HCT116 (cell line): ENCODE results near the gene EML1. TPM values are rescaled to one million over a fixed set of nuclear protein-coding genes. Genes with fewer than 3 reads are reported as not detected.

Experiments
- ATAC-seq: fragments of 200-7000 bp; cut with Tn5 transposase; 2 replicates; pipeline ENCODE4 v1.9.1; 2020; ENCODE audit warnings: mild to moderate bottlenecking, moderate library complexity
- BruUV-seq: library from RNA; stranded (reverse); fragments of 400-500 nt; replicated peaks from 2 replicates; lab custom pipeline; 2021; lab: Mats Ljungman, UMichigan
- CTCF ChIA-PET: fragments of 300-600 bp; sonication (Branson Sonifier 250); formaldehyde crosslinking; loops from one replicate; lab custom pipeline; 2021; ENCODE audit warnings: antibody characterized with exemption; lab: Charles Lee
- POLR2A ChIA-PET: fragments of 300-600, 350-600 bp; sonication (Branson Sonifier 250); formaldehyde crosslinking; loops from one replicate; lab custom pipeline; 2021; ENCODE audit warnings: antibody characterized with exemption; lab: Charles Lee
- RAD21 ChIA-PET, 2 experiments: fragments of 300-600 bp; sonication (Branson Sonifier 250); formaldehyde crosslinking; loops; one replicate each; lab custom pipeline; 2023; ENCODE audit warnings: low total read pairs in 2 of 2; ENCODE audit not compliant: uncharacterized antibody in 2 of 2, unreplicated experiment in 2 of 2, low non-redundant PET in 1 of 2; lab: Charles Lee
- DNase-seq: peaks from one replicate; pipeline ENCODE4 v3.0.0-alpha.2; 2010; ENCODE audit warnings: low read depth, low spot score
- H2AFZ ChIP-seq: fragments of 200-600 bp; shearing (Covaris generic), sonication (generic); 2 replicates; pipeline ENCODE4 v1.6.1; 2017; ENCODE audit warnings: low read depth, mixed run types, mixed read lengths, antibody characterized with exemption, low read length; ENCODE audit not compliant: poor library complexity, severe bottlenecking
- H3K27ac ChIP-seq: 2 replicates; pipeline ENCODE4 v1.5.1; 2012; ENCODE audit warnings: low read depth, low read length
- H3K27me3 ChIP-seq: fragments of 200-600 bp; sonication (generic); 2 replicates; pipeline ENCODE4 v1.6.1; 2016; ENCODE audit warnings: mixed run types, low read length, mixed read lengths; ENCODE audit not compliant: insufficient read depth
- H3K36me3 ChIP-seq, 2 experiments: fragments of 200-500 bp in 1 of 2; fragments of 200-600 bp in 1 of 2; sonication (Bioruptor generic) in 1 of 2; sonication (generic) in 1 of 2; 2 replicates each; pipeline versions ENCODE4 v1.5.1 to v1.6.1; 2014 to 2016; ENCODE audit warnings: low read length in 2 of 2, inconsistent platforms in 1 of 2, mixed read lengths in 1 of 2, mixed run types in 1 of 2; ENCODE audit not compliant: insufficient read depth in 2 of 2, control insufficient read depth in 1 of 2
- H3K4me1 ChIP-seq, 2 experiments: fragments of 200-600 bp in 1 of 2; sonication (generic) in 1 of 2; 2 replicates each; pipeline versions ENCODE4 v1.5.1 to v1.6.1; 2012 to 2017; ENCODE audit warnings: low read length in 2 of 2, inconsistent platforms in 1 of 2, mild to moderate bottlenecking in 1 of 2, mixed read lengths in 1 of 2, mixed run types in 1 of 2, moderate library complexity in 1 of 2; ENCODE audit not compliant: insufficient read depth in 2 of 2, control insufficient read depth in 1 of 2
- H3K4me2 ChIP-seq: fragments of 200-600 bp; sonication (generic); 2 replicates; pipeline ENCODE4 v1.6.1; 2017; ENCODE audit warnings: mixed run types, low read length, mixed read lengths
- H3K4me3 ChIP-seq, 2 experiments: fragments of 200-600 bp in 1 of 2; sonication (generic) in 1 of 2; replicated peaks in 1 of 2; 2 replicates each; pipeline ENCODE4 v1.5.1; 2011 to 2016; ENCODE audit warnings: low read length in 2 of 2, control low read depth in 1 of 2, low read depth in 1 of 2, mild to moderate bottlenecking in 1 of 2, mixed read lengths in 1 of 2, mixed run types in 1 of 2
- H3K79me2 ChIP-seq: fragments of 200-600 bp; sonication (generic); 2 replicates; pipeline ENCODE4 v1.6.1; 2017; ENCODE audit warnings: mild to moderate bottlenecking, mixed run types, low read length, moderate library complexity, mixed read lengths; ENCODE audit not compliant: insufficient read depth
- H3K9ac ChIP-seq: fragments of 200-600 bp; sonication (generic); 2 replicates; pipeline ENCODE4 v1.6.1; 2016; ENCODE audit warnings: low read length, mixed read lengths
- H3K9me2 ChIP-seq: fragments of 200-600 bp; sonication (generic), shearing (Covaris generic); 2 replicates; pipeline ENCODE4 v1.6.1; 2017; ENCODE audit warnings: mixed run types, mild to moderate bottlenecking, moderate library complexity; ENCODE audit not compliant: insufficient read depth
- H3K9me3 ChIP-seq, 2 experiments: fragments of 200-500 bp in 1 of 2; fragments of 200-600 bp in 1 of 2; sonication (Bioruptor generic) in 1 of 2; sonication (generic) in 1 of 2; 2 replicates each; pipeline ENCODE4 v1.6.1; 2014 to 2017; ENCODE audit warnings: low read length in 2 of 2, mixed read lengths in 2 of 2, inconsistent platforms in 1 of 2, low read depth in 1 of 2, mild to moderate bottlenecking in 1 of 2, mixed run types in 1 of 2, moderate library complexity in 1 of 2; ENCODE audit not compliant: control insufficient read depth in 1 of 2, insufficient read depth in 1 of 2
- H4K20me1 ChIP-seq: fragments of 200-600 bp; sonication (generic), shearing (Covaris generic); 2 replicates; pipeline ENCODE4 v1.6.1; 2017; ENCODE audit warnings: mixed run types, mild to moderate bottlenecking, moderate library complexity; ENCODE audit not compliant: insufficient read depth
- EZH2 ChIP-seq: fragments of 200-600 bp; sonication (generic); IDR thresholded peaks from 2 replicates; pipeline ENCODE4 v1.6.1; 2017; ENCODE audit warnings: antibody characterized with exemption, mixed run types
- FOSL1 ChIP-seq: IDR thresholded peaks from 2 replicates; pipeline ENCODE4 v1.6.1; 2012; ENCODE audit warnings: low read depth
- POLR2AphosphoS5 ChIP-seq: IDR thresholded peaks from 2 replicates; pipeline ENCODE4 v1.6.1; 2011; ENCODE audit warnings: mild to moderate bottlenecking, low read depth, low read length, moderate library complexity
- SP1 ChIP-seq: IDR thresholded peaks from 2 replicates; pipeline ENCODE4 v1.6.1; 2012; ENCODE audit warnings: low read depth
- YY1 ChIP-seq: IDR thresholded peaks from 2 replicates; pipeline ENCODE4 v1.6.1; 2011; ENCODE audit warnings: low read length, low read depth, moderate library complexity, mild to moderate bottlenecking; ENCODE audit not compliant: insufficient replicate concordance; ENCODE audit errors: extremely low read depth
- ZNF274 ChIP-seq: fragments of 200-500 bp; sonication (Bioruptor generic); IDR thresholded peaks from 2 replicates; pipeline ENCODE4 v1.6.1; 2014; ENCODE audit warnings: mild to moderate bottlenecking, low read depth, low read length, inconsistent platforms
- intact Hi-C: fragments of 100-400 bp; cut with micrococcal nuclease; formaldehyde crosslinking; loops from 2 replicates; pipeline ENCODE4 v1.10.0; 2022
- total RNA-seq: library from RNA; stranded (reverse); gene quantifications from one replicate; pipeline ENCODE4 v1.2.1, GENCODE V29; 2021; ENCODE audit not compliant: unreplicated experiment
- TF ChIP-seq, protein P1 (sequence below): IDR thresholded peaks from 2 replicates; pipeline ENCODE4 v1.6.1; 2012
- TF ChIP-seq, protein P2 (sequence below): IDR thresholded peaks from 2 replicates; pipeline ENCODE4 v1.6.1; 2011; ENCODE audit warnings: mild to moderate bottlenecking, low read length, moderate library complexity; ENCODE audit not compliant: insufficient replicate concordance; ENCODE audit errors: extremely low read depth
- TF ChIP-seq, protein P3 (sequence below): IDR thresholded peaks from 2 replicates; pipeline ENCODE4 v1.6.1; 2012

Gene EML1
- total RNA-seq, 1 experiment from 2014 or later: 7.4 TPM

DNA sequence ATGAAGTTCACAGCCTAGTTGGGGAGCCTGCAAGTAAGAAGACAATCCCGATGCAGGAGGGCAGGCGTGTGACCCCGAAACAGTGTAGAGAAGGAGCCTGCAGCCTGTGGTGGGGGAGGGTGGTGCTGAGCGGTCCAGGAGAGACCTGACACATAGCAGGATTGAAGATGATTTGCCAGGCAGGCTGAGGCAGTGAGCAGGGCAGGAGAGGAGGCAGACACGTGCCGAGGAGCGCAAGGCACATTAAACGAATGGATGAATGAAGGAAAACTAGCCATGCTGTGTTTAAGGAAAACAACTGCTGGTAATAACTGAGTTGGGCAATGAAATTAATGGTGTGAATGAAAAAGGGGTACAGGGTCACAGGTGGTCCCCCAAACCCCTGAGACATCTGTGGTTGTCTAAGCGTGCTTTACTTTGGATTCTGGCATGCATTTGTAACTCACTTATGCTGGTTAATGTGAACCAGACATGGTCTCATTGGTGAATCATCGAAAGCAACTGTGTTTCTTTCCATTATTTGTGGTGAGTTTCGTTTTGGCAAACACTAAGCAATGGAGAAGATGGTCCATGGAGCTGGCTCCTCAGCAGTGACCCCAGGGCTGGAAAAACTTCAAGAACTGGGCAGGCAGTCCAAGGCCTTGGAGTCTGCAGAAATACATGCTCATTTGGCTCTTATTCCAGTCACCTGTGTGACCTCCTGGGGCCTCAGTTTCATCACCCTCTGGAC is 175.1 kb downstream of the EML1 start:
- ChIA-PET RAD21 (no interaction called here), CTCF (no interaction called here), POLR2A (no interaction called here)
- DNase-seq (no peak), ATAC-seq (no peak)
- Histone ChIP-seq H3K9me3 (no peaks in the 10 kb centered on the region), H3K4me2 (no peak overlapping the region), H3K4me1 (peaks cover 0 to 4% of the 10 kb centered on the region in 2 experiments; a peak in 1 of 4 replicates), H3K27me3 (no peaks in the 10 kb centered on the region), H3K9ac (no peak overlapping the region), H3K4me3 (no peak overlapping the region), H3K27ac (no peak overlapping the region), H3K36me3 (no peaks in the 10 kb centered on the region), H3K9me2 (no peaks in the 10 kb centered on the region), H3K79me2 (no peaks in the 10 kb centered on the region), H4K20me1 (no peaks in the 10 kb centered on the region), H2AFZ (no peak overlapping the region)
- intact Hi-C loops: no loop called here
- BruUV-seq: no TSS peak
- TF ChIP-seq POLR2AphosphoS5 (no peak), SP1 (no peak), ZNF274 (no peak), EZH2 (no peak), FOSL1 (no peak), YY1 (no peak)
- TF ChIP-seq, protein P1, sequence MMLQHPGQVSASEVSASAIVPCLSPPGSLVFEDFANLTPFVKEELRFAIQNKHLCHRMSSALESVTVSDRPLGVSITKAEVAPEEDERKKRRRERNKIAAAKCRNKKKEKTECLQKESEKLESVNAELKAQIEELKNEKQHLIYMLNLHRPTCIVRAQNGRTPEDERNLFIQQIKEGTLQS: no peak
- TF ChIP-seq, protein P2, sequence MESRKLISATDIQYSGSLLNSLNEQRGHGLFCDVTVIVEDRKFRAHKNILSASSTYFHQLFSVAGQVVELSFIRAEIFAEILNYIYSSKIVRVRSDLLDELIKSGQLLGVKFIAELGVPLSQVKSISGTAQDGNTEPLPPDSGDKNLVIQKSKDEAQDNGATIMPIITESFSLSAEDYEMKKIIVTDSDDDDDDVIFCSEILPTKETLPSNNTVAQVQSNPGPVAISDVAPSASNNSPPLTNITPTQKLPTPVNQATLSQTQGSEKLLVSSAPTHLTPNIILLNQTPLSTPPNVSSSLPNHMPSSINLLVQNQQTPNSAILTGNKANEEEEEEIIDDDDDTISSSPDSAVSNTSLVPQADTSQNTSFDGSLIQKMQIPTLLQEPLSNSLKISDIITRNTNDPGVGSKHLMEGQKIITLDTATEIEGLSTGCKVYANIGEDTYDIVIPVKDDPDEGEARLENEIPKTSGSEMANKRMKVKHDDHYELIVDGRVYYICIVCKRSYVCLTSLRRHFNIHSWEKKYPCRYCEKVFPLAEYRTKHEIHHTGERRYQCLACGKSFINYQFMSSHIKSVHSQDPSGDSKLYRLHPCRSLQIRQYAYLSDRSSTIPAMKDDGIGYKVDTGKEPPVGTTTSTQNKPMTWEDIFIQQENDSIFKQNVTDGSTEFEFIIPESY: no peak
- TF ChIP-seq, protein P3, sequence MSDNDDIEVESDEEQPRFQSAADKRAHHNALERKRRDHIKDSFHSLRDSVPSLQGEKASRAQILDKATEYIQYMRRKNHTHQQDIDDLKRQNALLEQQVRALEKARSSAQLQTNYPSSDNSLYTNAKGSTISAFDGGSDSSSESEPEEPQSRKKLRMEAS: no peak
